Hindlimb muscle (tissue), 1 donor: Measurements from ENCODE around the gene TK1. TPM values are rescaled to one million over a fixed set of nuclear protein-coding genes. Genes with fewer than 3 reads are reported as not detected.

Source experiments
- polyA plus RNA-seq: library from polyadenylated mRNA; unstranded; fragments of 120-200 nt; gene quantifications from one replicate; pipeline ENCODE4 v1.2.1, GENCODE V29; 2013; ENCODE audit not compliant: insufficient read length

Gene TK1
- polyA plus RNA-seq, 1 donor: 19.7 TPM

Other genes with a start within 250 kb of the TK1 start
- gene TNRC6C, start 228.3 kb downstream of the TK1 start, polyA plus RNA-seq: 10.4 TPM
- 46.2 TPM for gene TMC6, start 58.3 kb downstream of the TK1 start, polyA plus RNA-seq
- gene TMC8, start 56.3 kb downstream of the TK1 start, polyA plus RNA-seq: 3.7 TPM
- 1.4 TPM for gene C17orf99, start 40.7 kb downstream of the TK1 start, polyA plus RNA-seq
- gene SYNGR2, start 18.5 kb downstream of the TK1 start, polyA plus RNA-seq: 134 TPM
- 40.0 TPM for gene AFMID, start 310 bp upstream of the TK1 start, polyA plus RNA-seq
- gene BIRC5, start 27.2 kb upstream of the TK1 start, polyA plus RNA-seq: 13.6 TPM
- not detected for gene TMEM235, start 44.6 kb upstream of the TK1 start, polyA plus RNA-seq
- gene SOCS3, start 173.0 kb upstream of the TK1 start, polyA plus RNA-seq: 14.4 TPM
- gene PGS1, start 191.6 kb upstream of the TK1 start, polyA plus RNA-seq: 29.7 TPM